K562 (cell line): ENCODE results near the gene FTH1. TPM values are rescaled to one million over a fixed set of nuclear protein-coding genes. Genes with fewer than 3 reads are reported as not detected.
A peak's percentile ranks its signal among the peaks of the same experiment; 100 is the strongest.

Experiments
- ADNP ChIP-seq: fragments of 200-800 bp; sonication (Bioruptor generic); IDR thresholded peaks from 2 replicates; pipeline ENCODE4 v1.6.1; 2016; ENCODE audit warnings: missing genetic modification characterization, missing compliant biosample characterization
- ARNT ChIP-seq, 2 experiments: fragments of 450-650 bp; IDR thresholded peaks; 2 replicates each; pipeline ENCODE4 v1.6.1; 2016; ENCODE audit warnings: mild to moderate bottlenecking in 1 of 2
- BHLHE40 ChIP-seq: IDR thresholded peaks from 2 replicates; pipeline ENCODE4 v1.6.1; 2011; ENCODE audit warnings: low read length, improper control_type of control experiment
- NFIC ChIP-seq: fragments of 450-650 bp; IDR thresholded peaks from 2 replicates; pipeline ENCODE4 v1.6.1; 2017; ENCODE audit warnings: mild to moderate bottlenecking, inconsistent platforms
- RBM22 ChIP-seq: fragments of 200-400 bp; formaldehyde crosslinking; IDR thresholded peaks from 2 replicates; pipeline ENCODE4 v1.6.1; 2018; ENCODE audit warnings: low read length, low read depth; ENCODE audit not compliant: poor library complexity, severe bottlenecking
- SNIP1 ChIP-seq: fragments of 450-650 bp; IDR thresholded peaks from 2 replicates; pipeline ENCODE4 v1.7.1; 2017; ENCODE audit warnings: low read depth, mild to moderate bottlenecking
- SP1 ChIP-seq: sonication (generic); formaldehyde crosslinking; IDR thresholded peaks from 2 replicates; pipeline ENCODE4 v1.8.1; 2022; ENCODE audit warnings: mild to moderate bottlenecking, missing genetic modification reagents
- TAL1 ChIP-seq: fragments of 450-650 bp; IDR thresholded peaks from 2 replicates; pipeline ENCODE4 v1.6.1; 2016; ENCODE audit warnings: mild to moderate bottlenecking
- TRIM28 ChIP-seq: fragments of 450-650 bp; IDR thresholded peaks from 2 replicates; pipeline ENCODE4 v1.6.1; 2017
- TSC22D4 ChIP-seq: fragments of 450-650 bp; IDR thresholded peaks from 2 replicates; pipeline ENCODE4 v1.6.1; 2016; ENCODE audit warnings: missing genetic modification characterization, missing biosample characterization, control low read depth
- WHSC1 ChIP-seq: IDR thresholded peaks from one replicate; pipeline ENCODE4 v1.6.1; 2012; ENCODE audit warnings: low read length, control low read depth, inconsistent platforms
- ZNF224 ChIP-seq: sonication (generic); formaldehyde crosslinking; IDR thresholded peaks from 2 replicates; pipeline ENCODE4 v1.8.0; 2022; ENCODE audit warnings: mild to moderate bottlenecking, missing genetic modification reagents
- ZNF41 ChIP-seq: fragments of 250-450 bp; sonication (Bioruptor Pico); conservative IDR thresholded peaks from 2 replicates; pipeline ENCODE4 v1.4.0; 2020; ENCODE audit warnings: mild to moderate bottlenecking
- polyA plus RNA-seq, 8 experiments: library from polyadenylated mRNA; depleted of rRNA in 4 of 8; stranded (reverse) in 5 of 8; unstranded in 3 of 8; fragments of >200 nt; fragmentation: Nextera tagmentation in 2 of 8; fragmentation: Illumina TruSeq in 1 of 8; extraction: Ambion mirVana in 2 of 8; extraction: Trizol in 1 of 8; gene quantifications; 2 replicates each; pipeline versions ENCODE4 v1.2.1 to v1.2.3, GENCODE V29; 2011 to 2014; ENCODE audit warnings: inconsistent platforms in 1 of 8, missing spikeins in 1 of 8
- total RNA-seq, 7 experiments: library from RNA; depleted of rRNA in 6 of 7; stranded (reverse); fragments of >200 nt in 6 of 7; fragmentation: Illumina TruSeq in 2 of 7; extraction: Trizol in 2 of 7; gene quantifications; 2 replicates each; pipeline versions ENCODE4 v1.2.1 to v1.2.3, GENCODE V29; 2011 to 2021; ENCODE audit warnings: low replicate concordance in 1 of 7
- TF ChIP-seq, protein P1 (sequence below): fragments of 250-450 bp; sonication (Bioruptor Pico); IDR thresholded peaks from 2 replicates; pipeline ENCODE4 v1.9.0; 2021; ENCODE audit warnings: mild to moderate bottlenecking, inconsistent platforms
- TF ChIP-seq, protein P2 (sequence below), 2 experiments: fragments of 450-650 bp in 1 of 2; IDR thresholded peaks; 2 replicates each; pipeline ENCODE4 v1.6.1; 2011 to 2017; ENCODE audit warnings: low read depth in 2 of 2, antibody characterized with exemption in 1 of 2, borderline replicate concordance in 1 of 2, low read length in 1 of 2, mild to moderate bottlenecking in 1 of 2, mixed read lengths in 1 of 2; ENCODE audit not compliant: control insufficient read depth in 1 of 2
- TF ChIP-seq, protein P3 (sequence below): sonication (generic); formaldehyde crosslinking; IDR thresholded peaks from 2 replicates; pipeline ENCODE4 v1.8.1; 2022; ENCODE audit warnings: missing genetic modification reagents
- TF ChIP-seq, protein P4 (sequence below): sonication (generic); formaldehyde crosslinking; IDR thresholded peaks from 2 replicates; pipeline ENCODE4 v1.8.0; 2022; ENCODE audit warnings: mild to moderate bottlenecking, missing genetic modification reagents
- TF ChIP-seq, protein P5 (sequence below): sonication (generic); formaldehyde crosslinking; IDR thresholded peaks from 2 replicates; pipeline ENCODE4 v1.9.0; 2022; ENCODE audit warnings: mild to moderate bottlenecking, missing genetic modification reagents
- TF ChIP-seq, protein P6 (sequence below): fragments of 450-650 bp; IDR thresholded peaks from 2 replicates; pipeline ENCODE4 v1.6.1; 2016; ENCODE audit warnings: low read depth, mild to moderate bottlenecking, moderate library complexity

FTH1 gene
- total and polyA plus RNA-seq, 9 of the 15 experiments (the other 6 are each of a cell fraction or from before 2014, with no cell fraction given), result 370 to 3,146 (median 802) TPM

DNA sequence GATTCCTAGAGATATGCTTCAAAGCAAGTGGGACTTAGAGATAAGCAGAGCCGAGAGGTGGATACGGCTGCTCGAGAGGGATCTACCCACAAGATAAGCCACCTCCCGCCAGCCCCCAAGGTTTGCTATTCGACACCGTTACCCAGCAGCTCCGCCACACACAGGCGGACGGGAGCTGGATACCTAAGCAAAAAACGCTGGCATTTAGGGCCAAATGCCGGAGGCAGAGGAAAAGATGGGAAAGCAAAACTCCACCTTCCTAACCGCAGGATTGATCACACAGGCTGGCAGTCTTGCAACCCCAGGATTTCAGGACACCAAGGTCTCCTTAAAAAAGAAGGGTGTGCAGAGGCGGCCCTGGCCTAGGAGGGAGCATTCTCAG is 709 bp downstream of the FTH1 start (continued):
- no peak for TF ChIP-seq ZNF41
- no peak; the same call in 1 of the 2 replicates for TF ChIP-seq NFIC
- TF ChIP-seq TRIM28, result no peak
- TF ChIP-seq BHLHE40, result no peak
- TF ChIP-seq ZNF224 (CRISPR knock-in tag), result no peak
- TF ChIP-seq TSC22D4 (tag), result no peak
- no peak for TF ChIP-seq ADNP (tag)
- TF ChIP-seq, protein P1, sequence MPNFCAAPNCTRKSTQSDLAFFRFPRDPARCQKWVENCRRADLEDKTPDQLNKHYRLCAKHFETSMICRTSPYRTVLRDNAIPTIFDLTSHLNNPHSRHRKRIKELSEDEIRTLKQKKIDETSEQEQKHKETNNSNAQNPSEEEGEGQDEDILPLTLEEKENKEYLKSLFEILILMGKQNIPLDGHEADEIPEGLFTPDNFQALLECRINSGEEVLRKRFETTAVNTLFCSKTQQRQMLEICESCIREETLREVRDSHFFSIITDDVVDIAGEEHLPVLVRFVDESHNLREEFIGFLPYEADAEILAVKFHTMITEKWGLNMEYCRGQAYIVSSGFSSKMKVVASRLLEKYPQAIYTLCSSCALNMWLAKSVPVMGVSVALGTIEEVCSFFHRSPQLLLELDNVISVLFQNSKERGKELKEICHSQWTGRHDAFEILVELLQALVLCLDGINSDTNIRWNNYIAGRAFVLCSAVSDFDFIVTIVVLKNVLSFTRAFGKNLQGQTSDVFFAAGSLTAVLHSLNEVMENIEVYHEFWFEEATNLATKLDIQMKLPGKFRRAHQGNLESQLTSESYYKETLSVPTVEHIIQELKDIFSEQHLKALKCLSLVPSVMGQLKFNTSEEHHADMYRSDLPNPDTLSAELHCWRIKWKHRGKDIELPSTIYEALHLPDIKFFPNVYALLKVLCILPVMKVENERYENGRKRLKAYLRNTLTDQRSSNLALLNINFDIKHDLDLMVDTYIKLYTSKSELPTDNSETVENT, result 0 out of 2 replicates have a peak, but pooled peaks have one; percentile 19
- TF ChIP-seq, protein P2, sequence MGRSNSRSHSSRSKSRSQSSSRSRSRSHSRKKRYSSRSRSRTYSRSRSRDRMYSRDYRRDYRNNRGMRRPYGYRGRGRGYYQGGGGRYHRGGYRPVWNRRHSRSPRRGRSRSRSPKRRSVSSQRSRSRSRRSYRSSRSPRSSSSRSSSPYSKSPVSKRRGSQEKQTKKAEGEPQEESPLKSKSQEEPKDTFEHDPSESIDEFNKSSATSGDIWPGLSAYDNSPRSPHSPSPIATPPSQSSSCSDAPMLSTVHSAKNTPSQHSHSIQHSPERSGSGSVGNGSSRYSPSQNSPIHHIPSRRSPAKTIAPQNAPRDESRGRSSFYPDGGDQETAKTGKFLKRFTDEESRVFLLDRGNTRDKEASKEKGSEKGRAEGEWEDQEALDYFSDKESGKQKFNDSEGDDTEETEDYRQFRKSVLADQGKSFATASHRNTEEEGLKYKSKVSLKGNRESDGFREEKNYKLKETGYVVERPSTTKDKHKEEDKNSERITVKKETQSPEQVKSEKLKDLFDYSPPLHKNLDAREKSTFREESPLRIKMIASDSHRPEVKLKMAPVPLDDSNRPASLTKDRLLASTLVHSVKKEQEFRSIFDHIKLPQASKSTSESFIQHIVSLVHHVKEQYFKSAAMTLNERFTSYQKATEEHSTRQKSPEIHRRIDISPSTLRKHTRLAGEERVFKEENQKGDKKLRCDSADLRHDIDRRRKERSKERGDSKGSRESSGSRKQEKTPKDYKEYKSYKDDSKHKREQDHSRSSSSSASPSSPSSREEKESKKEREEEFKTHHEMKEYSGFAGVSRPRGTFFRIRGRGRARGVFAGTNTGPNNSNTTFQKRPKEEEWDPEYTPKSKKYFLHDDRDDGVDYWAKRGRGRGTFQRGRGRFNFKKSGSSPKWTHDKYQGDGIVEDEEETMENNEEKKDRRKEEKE (IDR thresholded peaks at IDR 0.05; ENCODE audit: borderline replicate concordance in 1 of 2, control insufficient read depth in 1 of 2, low read depth in 2 of 2, low read length in 1 of 2), result 0 out of 4 replicates have a peak, but pooled peaks of 1 of the 2 experiments have one; percentile 8
- TF ChIP-seq, protein P3, sequence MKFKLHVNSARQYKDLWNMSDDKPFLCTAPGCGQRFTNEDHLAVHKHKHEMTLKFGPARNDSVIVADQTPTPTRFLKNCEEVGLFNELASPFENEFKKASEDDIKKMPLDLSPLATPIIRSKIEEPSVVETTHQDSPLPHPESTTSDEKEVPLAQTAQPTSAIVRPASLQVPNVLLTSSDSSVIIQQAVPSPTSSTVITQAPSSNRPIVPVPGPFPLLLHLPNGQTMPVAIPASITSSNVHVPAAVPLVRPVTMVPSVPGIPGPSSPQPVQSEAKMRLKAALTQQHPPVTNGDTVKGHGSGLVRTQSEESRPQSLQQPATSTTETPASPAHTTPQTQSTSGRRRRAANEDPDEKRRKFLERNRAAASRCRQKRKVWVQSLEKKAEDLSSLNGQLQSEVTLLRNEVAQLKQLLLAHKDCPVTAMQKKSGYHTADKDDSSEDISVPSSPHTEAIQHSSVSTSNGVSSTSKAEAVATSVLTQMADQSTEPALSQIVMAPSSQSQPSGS, result no peak
- 0 out of 2 replicates have a peak, but pooled peaks have one; percentile 25 for TF ChIP-seq SP1 (CRISPR knock-in tag)
- peak; percentile 89 for TF ChIP-seq TAL1
- no peak for TF ChIP-seq SNIP1
- TF ChIP-seq, protein P4, sequence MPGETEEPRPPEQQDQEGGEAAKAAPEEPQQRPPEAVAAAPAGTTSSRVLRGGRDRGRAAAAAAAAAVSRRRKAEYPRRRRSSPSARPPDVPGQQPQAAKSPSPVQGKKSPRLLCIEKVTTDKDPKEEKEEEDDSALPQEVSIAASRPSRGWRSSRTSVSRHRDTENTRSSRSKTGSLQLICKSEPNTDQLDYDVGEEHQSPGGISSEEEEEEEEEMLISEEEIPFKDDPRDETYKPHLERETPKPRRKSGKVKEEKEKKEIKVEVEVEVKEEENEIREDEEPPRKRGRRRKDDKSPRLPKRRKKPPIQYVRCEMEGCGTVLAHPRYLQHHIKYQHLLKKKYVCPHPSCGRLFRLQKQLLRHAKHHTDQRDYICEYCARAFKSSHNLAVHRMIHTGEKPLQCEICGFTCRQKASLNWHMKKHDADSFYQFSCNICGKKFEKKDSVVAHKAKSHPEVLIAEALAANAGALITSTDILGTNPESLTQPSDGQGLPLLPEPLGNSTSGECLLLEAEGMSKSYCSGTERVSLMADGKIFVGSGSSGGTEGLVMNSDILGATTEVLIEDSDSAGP (CRISPR knock-in tag), result no peak
- TF ChIP-seq RBM22, result no peak
- TF ChIP-seq, protein P5, sequence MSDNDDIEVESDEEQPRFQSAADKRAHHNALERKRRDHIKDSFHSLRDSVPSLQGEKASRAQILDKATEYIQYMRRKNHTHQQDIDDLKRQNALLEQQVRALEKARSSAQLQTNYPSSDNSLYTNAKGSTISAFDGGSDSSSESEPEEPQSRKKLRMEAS (CRISPR knock-in tag), result no peak
- TF ChIP-seq WHSC1, result no peak
- no peak for TF ChIP-seq ARNT (IDR thresholded peaks at IDR 0.05)
- TF ChIP-seq, protein P6, sequence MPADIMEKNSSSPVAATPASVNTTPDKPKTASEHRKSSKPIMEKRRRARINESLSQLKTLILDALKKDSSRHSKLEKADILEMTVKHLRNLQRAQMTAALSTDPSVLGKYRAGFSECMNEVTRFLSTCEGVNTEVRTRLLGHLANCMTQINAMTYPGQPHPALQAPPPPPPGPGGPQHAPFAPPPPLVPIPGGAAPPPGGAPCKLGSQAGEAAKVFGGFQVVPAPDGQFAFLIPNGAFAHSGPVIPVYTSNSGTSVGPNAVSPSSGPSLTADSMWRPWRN, result peak; percentile 81
